Fibroblast of skin of right biceps (primary cell): ENCODE measurements around the gene SBSN.
"Not testable (repeated sequence)": the region's sequence is repeated elsewhere in the genome, so short reads cannot be mapped to it uniquely, and the experiment has no call there.

Experiments
- DNase-seq: peaks from one replicate; pipeline ENCODE4 v3.0.0-alpha.2; 2013

Gene SBSN

GRCh38 chr19:35501684-35502083 lies 26.4 kb downstream of the SBSN start:
- peak; percentile 11 for DNase-seq

DNA sequence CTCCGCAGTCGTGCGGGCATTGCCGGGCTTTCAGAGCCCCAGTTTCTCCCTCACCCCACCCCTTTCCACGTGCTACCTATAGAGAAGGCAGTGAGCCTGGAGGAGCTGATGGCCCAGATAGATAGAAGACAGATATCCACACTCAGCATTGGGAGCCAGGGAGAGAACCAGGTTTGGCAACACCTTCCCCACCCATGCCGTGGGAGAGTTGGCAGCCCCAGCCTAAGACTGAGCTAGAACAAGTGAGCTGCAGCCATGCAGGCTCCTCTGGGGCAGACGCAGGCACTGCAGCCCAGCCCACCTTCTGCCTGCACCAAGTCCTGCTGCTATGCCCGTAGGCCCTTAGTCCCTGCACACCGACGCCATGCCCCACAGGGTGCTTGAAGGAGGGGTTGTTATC lies 27.5 kb downstream of the SBSN start:
- no peak for DNase-seq

DNA sequence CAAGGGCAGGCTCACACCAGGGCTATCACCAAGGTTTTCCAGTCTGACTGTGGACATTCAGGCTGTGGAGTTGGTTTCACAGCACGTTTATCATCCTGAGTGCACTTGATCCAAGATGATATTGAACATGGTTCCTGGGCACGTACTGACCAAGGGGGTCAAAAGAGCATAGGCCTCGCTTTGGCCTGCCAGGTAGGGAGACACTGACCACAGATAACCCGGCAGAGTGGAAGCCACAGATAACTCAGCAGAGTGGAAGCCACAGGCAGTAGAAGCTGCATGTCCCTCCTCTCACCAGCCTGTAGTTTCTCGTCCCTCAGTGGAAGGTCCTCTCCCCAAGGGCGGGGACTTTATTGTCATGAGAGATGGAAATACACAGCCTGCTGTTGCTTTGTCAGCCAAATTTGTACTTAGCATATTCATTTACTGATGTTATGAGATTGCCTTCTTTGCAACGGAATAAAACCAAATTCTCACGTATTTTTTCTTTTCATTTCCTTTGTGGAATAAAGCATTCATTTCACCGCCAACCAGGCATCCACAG lies 29.1 kb downstream of the SBSN start:
- no peak for DNase-seq

DNA sequence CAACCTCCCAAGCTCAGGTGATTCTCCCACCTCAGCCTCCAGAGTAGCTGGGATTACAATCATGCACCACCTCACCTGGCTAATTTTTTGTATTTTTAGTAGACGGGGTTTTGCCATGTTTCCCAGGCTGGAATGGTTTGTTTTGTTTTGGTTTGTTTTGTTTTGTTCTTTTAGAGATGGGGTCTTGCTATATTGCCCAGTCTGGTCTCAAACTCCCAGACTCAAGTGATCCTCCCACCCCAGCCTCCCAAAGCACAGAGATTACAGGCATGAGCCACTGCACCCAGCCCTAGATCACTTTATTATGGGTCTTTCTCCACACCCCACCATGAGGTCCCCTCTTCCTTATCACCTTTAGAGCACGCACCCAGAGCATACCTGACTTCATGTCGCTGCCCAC lies 29.9 kb downstream of the SBSN start:
- DNase-seq = no peak

GRCh38 chr19:35497406-35497805 lies 30.7 kb downstream of the SBSN start:
- no peak for DNase-seq

DNA sequence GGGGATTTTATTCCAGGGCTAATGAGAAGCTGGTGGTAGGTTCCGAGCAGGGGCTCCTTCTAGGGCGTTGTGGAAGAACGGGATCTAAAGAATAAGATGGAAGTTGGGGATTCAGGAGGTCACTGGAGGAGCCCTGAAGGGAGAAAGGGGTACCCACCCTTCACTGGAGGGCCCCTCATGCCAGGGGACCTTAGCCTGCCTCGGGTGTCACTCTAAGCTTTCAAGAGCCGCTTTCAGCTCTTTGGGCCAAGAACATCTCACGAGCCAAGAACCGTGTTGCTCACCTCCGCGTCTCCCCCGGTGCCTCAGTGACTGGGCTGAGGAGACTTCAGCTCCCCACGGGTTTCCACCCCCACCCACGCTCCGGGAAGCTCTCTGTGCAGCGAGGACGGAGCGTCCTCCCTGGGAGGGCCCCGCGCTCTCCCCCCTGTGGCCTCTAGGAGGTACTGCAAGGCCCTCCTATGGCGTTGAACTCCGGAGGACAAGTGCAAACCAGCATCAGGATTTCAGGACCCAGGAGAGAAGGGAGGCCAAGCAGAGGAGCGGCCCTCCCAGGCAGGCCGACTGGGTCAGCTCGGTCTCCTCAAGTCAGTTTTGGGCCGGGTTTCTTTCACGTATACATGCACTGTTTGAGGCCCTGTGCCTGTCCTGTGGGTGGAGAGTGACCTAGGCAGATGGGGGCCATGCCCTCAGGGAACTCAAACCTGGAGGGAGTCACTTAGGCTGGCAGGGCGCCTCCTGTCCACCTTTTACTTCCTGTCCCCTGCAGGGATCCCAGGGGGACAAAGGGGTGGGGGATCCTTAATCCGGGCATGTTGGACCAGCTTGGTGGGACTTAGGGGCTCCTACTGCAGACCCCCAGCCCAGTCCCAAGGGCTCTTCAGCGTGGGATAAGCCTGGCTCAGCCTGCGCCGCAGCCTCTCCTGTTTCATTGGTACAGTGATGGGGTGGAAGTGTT lies 32.7 kb downstream of the SBSN start:
- peak; percentile 53 for DNase-seq

DNA sequence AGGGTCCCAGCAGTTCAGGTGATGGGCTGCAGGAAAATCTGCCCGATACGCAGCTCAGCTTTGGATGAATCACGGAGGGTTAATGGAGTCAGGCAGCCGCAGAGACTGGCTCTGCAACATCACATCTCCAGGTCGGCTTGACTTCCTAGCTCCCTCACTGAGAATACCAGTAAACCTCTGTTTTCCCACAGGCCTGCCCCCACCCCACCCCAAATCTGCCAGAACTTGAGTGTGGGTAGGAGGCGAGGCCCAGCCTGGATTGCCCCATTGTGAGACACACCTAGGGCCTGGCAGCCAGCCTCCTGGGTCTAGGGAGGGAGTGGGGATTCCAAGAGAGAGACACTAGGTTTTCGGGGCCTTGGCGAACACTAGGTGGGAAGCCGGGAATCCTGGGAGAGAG lies 34.1 kb downstream of the SBSN start:
- DNase-seq = no peak

DNA sequence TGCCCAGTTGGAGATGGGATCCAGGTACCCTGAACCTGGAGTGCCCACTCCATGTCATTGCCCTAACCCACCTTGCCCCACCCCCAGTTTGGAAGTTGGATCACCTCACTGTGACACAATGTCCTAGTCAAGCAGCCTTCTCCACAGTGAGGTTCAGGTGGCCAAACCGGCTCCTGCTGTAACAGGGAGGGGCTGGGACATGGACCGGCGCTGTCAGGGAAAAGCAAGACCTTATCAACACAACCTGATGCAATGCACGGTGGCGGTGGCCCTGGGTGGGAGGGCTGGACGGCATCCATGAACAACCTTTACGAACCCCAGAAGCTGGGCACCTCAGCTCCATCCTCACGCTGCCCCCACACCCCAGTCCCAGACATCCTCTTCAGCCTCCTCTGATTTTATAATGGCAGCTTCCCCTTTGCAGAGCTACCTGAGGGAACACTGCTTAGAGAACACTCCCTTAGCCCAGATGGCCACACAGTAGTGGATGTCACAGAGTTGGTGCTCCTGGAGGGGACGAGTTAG lies 36.2 kb downstream of the SBSN start:
- DNase-seq = no peak

- DNase-seq = no peak
These were observed 37.7 kb downstream of the SBSN start, which contains the start of gene KRTDAP for GRCh38 chr19:35490364-35490763. Gene KRTDAP, minus strand, starts transcription at chr19:35490464. Its CDS starts 22 bp downstream, at chr19:35490442.

- DNase-seq = no peak
These were observed 39.4 kb downstream of the SBSN start for GRCh38 chr19:35488677-35489076.

GRCh38 chr19:35487656-35488182 lies 40.4 kb downstream of the SBSN start:
- no peak for DNase-seq

GRCh38 chr19:35486268-35486708 lies 41.8 kb downstream of the SBSN start:
- no peak for DNase-seq

GRCh38 chr19:35484252-35485036 lies 43.7 kb downstream of the SBSN start:
- DNase-seq = no peak

DNA sequence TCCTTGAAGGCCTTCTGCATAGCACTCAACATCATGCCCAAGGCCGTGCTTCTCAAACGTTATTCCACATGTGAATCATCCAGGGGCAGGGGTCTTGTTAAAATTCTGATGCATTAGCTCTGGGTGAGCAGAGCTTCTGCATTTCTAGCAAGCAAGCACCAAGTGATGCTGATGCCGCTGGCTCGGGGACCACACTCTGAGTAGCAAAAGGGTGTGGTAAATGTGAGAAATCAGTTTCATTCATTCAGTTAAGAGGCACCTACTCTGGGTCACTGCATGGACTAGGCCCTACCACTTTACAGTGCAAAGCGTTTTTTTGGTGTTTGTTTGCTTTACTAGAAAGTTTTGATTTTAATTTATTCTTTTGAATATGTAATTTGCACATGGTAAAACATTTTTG lies 45.0 kb downstream of the SBSN start:
- no peak for DNase-seq

DNA sequence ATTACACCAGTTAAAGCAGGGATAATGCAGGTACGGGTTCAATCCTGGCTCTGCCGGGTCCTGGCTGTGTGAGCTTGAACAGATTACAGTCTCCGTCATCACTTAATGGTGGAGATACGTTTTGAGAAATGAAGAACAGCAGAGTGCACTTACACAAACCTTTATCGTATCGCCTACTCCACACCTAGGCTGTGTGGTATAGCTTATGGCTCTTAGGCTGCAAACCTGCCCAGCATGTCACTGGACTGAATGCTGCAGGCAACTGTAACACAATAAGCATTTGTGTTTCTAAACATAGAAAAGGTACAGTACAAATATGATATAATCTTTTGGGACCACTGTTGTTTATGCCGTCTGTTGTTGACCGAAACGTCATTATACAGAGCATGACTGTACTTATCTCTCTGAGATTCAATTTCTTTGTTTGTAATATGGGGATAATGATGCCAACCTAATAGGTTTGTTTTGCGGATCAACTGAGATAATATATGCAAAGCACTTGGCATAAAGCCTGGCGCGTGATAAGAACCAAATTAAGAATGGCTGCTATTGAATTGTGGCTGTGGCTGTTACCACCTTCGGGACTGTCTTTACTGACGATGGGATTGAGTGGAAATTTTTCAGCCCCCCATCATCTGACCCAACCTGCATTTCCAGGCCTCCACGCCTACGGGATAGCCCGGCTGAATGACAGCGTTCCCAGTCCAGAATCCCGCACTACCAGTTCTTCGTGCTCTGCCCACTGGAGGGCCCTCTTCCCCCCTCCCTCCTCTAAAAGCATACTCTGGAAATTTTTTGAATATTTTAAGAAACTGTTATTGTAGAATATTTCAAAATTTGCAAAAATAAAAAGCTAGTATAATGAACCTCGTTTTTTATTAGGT lies 49.1 kb downstream of the SBSN start:
- no peak for DNase-seq

DNA sequence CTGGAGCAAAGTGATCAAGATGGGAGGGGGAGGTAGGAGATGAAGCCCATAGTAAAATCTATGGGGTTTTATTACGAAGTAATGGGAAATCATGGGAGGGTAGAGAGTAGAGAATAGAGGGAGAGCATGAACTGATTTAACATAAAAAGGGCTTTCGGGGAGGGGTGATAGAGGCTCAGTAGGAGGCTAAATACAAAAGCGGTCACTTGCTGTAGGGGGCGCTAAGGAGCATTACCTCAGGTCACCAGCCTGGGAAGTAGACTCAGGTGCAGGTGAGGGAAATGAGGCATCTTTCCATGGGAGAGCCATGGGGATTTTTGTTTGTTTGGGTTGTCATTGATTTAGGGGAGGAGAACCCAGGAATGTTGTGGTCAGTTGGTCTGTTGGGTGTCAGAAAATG lies 52.0 kb downstream of the SBSN start:
- DNase-seq = no peak

GRCh38 chr19:35474594-35474993 lies 53.5 kb downstream of the SBSN start:
- not testable (repeated sequence) for DNase-seq

GRCh38 chr19:35474104-35474503 lies 54.0 kb downstream of the SBSN start:
- no peak for DNase-seq
